Measurements from ENCODE around the gene NDUFS8.
"Not testable (repeated sequence)": the region's sequence is repeated elsewhere in the genome, so short reads cannot be mapped to it uniquely, and the experiment has no call there.

The NDUFS8 gene

GRCh38 chr11:68030318-68031143, at the start of gene NDUFS8:
Gene NDUFS8 (plus strand): TSS chr11:68030681. CDS start chr11:68032152, 1,471 bp downstream.
- H3K4me3 ChIP-seq (ENCODE audit: low read length): peak within 1 kb of the TSS; percentile 80
- DNase-seq (ENCODE audit: low read depth): peak; percentile 99
- TF ChIP-seq CTCF (IDR thresholded peaks at IDR 0.05; ENCODE audit: insufficient read depth, low read depth, low read length, missing control alignments): no peak

GRCh38 chr11:67981226-67981625, 49.3 kb upstream of the NDUFS8 start:
- not testable (repeated sequence) for H3K4me3 ChIP-seq (ENCODE audit: low read length); DNase-seq (ENCODE audit: low read depth)

GRCh38 chr11:67982255-67982857, 48.1 kb upstream of the NDUFS8 start:
- DNase-seq (ENCODE audit: low read depth); H3K4me3 ChIP-seq (ENCODE audit: low read length): not testable (repeated sequence)

GRCh38 chr11:67983951-67984350, 46.5 kb upstream of the NDUFS8 start:
- DNase-seq (ENCODE audit: low read depth): no peak
- no peak for TF ChIP-seq CTCF (IDR thresholded peaks at IDR 0.05; ENCODE audit: insufficient read depth, low read depth, low read length, missing control alignments)
- no peak overlapping the region for H3K4me3 ChIP-seq (ENCODE audit: low read length)

GRCh38 chr11:67985302-67985701, 45.2 kb upstream of the NDUFS8 start:
- H3K4me3 ChIP-seq (ENCODE audit: low read length); DNase-seq (ENCODE audit: low read depth): not testable (repeated sequence)

GRCh38 chr11:67990546-67991346, 39.7 kb upstream of the NDUFS8 start:
- not testable (repeated sequence) for DNase-seq (ENCODE audit: low read depth); H3K4me3 ChIP-seq (ENCODE audit: low read length)

GRCh38 chr11:67991347-67992121, 38.9 kb upstream of the NDUFS8 start:
- DNase-seq (ENCODE audit: low read depth); H3K4me3 ChIP-seq (ENCODE audit: low read length): not testable (repeated sequence)

GRCh38 chr11:67993821-67994220, 36.7 kb upstream of the NDUFS8 start:
- H3K4me3 ChIP-seq (ENCODE audit: low read length): not testable (repeated sequence)
- TF ChIP-seq CTCF (IDR thresholded peaks at IDR 0.05; ENCODE audit: insufficient read depth, low read depth, low read length, missing control alignments): peak; percentile 52
- peak; percentile 55 for DNase-seq (ENCODE audit: low read depth)

GRCh38 chr11:67994387-67994786, 36.1 kb upstream of the NDUFS8 start:
- H3K4me3 ChIP-seq (ENCODE audit: low read length); DNase-seq (ENCODE audit: low read depth): not testable (repeated sequence)

GRCh38 chr11:67995129-67995528, 35.4 kb upstream of the NDUFS8 start:
- not testable (repeated sequence) for H3K4me3 ChIP-seq (ENCODE audit: low read length); DNase-seq (ENCODE audit: low read depth)

GRCh38 chr11:67995579-67995978, 34.9 kb upstream of the NDUFS8 start:
- not testable (repeated sequence) for DNase-seq (ENCODE audit: low read depth); H3K4me3 ChIP-seq (ENCODE audit: low read length)
